GM19025 (cell line): ENCODE results near the gene DOCK11.
"Not testable (repeated sequence)": the region's sequence is repeated elsewhere in the genome, so short reads cannot be mapped to it uniquely, and the experiment has no call there.

Source experiments
- ATAC-seq: cut with Tn5 transposase; IDR thresholded peaks from one replicate; pipeline ENCODE4 v1.9.1; 2021; ENCODE audit warnings: mild to moderate bottlenecking, low read depth, moderate library complexity; ENCODE audit not compliant: unreplicated experiment

Gene DOCK11

GRCh38 chrX:118564498-118564897, 68.9 kb downstream of the DOCK11 start:
- no peak for ATAC-seq

DNA sequence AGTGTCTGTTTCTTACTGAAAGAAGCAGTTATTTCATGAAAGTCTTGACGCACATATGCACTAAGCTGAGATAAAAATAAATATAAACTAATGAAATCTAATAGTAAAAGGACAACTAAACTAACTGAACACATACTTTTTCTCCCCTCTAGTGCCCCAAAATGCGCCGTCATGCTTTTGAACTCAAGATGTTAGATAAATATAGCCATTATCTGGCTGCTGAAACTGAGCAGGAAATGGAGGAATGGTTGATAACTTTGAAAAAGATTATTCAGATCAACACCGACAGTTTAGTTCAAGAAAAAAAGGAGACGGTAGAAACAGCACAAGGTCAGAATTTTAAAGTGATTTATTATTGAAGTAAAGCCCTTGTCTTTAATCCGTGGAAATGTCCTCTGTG, 70.2 kb downstream of the DOCK11 start:
- no peak for ATAC-seq

DNA sequence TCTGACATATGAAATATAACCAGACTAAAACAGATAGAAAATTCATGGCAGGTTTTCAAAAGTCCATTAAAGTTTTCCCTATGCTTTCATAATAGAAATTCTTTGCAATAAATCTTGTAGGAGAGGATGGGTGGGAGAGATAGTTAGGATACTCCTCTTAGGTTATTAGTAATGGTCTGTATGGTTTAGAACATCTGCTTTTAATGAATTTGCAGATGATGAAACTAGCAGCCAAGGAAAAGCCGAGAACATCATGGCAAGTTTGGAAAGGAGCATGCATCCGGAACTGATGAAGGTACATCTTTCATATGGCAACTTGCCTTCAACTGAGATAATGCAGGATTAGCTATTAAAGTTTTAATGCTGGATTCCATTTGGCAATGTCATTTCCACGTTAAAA, 70.7 kb downstream of the DOCK11 start:
- no peak for ATAC-seq

GRCh38 chrX:118569676-118570075, 74.1 kb downstream of the DOCK11 start:
- ATAC-seq: no peak

DNA sequence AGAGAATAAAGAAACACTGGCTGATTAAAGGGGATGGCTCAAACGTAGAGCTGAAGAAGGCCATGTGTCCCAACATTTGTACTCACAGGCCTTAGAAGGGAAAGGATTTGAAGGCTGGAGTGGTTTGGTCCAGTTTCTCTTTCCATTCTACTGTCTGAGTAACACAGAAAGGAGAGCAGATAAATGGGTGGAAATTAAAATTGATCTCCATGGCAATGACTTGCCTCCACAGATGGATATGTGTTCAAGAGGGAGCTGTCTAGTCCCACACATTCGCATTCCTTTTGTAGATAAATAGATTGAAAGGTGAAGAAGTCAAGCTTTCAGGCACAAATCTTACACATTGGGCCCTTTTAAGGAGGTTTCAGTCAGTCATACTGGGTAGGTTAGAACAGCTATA, 74.6 kb downstream of the DOCK11 start:
- no peak for ATAC-seq

- ATAC-seq: no peak
These were observed 76.2 kb downstream of the DOCK11 start for GRCh38 chrX:118571836-118572235.

GRCh38 chrX:118574666-118575065, 79.1 kb downstream of the DOCK11 start:
- ATAC-seq: no peak

DNA sequence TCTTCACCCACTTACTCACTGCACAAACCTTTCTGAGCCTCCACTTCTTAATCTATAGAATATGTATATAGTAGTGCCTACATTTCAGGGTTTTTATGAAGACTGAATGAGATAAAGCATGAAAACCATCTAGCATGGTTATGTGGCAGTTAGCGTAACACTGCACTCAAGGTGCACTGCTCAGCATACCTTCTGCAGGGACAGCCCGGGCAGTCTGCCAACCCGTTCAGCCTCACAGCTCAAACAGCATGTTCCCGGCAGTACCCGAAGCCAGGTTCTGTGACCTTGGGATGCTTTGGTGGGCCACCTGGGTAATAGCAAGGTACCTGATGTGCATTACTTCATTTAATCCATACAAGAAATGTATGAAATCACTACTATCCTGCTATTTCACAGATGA, 81.4 kb downstream of the DOCK11 start:
- no peak for ATAC-seq

DNA sequence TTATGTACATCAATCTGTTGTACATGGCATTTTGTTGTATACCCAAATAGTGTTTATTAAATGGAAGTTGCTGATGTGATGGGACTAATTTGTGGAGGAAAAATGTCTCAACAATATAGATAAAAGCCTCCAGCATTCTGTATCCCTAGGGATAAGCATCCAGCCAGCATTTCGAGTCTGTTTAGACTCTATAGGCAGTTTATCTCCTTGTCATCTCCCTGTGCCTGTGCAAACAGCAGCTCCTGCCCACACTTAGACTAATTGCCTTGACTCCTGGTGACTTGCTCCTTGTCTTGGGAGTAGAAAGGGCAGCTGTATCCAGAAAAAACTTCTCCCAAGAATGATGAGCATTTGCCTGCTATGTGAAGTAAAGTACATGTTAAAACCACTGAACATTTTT, 83.8 kb downstream of the DOCK11 start:
- no peak for ATAC-seq

DNA sequence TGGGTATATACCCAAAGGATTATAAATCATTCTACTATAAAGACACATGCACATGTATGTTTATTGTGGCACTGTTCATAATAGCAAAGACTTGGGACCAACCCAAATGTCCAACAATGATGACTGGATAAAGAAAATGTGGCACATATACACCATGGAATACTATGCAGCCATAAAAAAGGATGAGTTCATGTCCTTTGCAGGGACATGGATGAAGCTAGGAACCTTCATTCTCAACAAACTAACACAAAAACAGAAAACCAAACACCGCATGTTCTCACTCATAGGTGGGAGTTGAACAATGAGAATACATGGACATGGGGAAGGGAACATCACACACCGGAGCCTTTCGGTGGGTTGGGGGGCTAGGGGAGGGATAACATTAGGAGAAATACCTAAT, 87.3 kb downstream of the DOCK11 start:
- ATAC-seq: not testable (repeated sequence)

GRCh38 chrX:118583781-118584180, 88.2 kb downstream of the DOCK11 start:
- ATAC-seq: no peak

DNA sequence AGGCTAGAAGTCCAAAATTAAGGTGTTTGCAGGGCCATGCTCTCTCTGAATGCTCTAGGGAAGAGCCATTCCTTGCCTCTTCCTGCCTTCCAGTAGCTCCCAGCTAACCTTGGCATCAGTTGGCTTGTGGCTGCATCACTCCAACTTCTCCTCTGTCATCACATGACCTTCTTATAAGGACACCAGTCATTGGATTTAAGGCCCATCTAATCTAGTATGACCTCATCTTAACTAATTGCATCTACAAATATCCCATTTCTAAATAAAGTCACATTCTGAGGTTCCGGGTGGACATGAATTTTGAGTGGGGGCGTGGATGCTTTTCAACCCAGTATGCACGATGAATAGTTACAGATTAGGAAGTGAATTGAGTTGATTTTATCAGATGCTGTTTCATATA, 89.7 kb downstream of the DOCK11 start:
- no peak for ATAC-seq

DNA sequence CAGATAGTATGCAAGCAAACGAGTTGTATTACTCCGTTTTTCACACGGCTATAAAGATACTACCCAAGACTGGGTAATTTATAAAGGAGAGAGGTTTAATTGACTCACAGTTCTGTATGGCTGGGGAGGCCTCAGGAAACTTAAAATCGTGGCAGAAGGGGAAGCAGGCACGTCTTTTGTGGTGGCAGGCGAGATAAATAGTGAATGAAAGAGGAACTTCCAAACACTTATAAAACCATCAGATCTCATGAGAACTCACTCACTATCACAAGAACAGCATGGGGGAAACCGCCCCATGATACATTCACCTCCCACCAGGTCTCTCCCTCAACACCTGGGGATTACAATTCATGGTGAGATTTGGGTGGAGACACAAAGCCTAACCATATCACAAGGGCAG, 90.6 kb downstream of the DOCK11 start:
- ATAC-seq: not testable (repeated sequence)

DNA sequence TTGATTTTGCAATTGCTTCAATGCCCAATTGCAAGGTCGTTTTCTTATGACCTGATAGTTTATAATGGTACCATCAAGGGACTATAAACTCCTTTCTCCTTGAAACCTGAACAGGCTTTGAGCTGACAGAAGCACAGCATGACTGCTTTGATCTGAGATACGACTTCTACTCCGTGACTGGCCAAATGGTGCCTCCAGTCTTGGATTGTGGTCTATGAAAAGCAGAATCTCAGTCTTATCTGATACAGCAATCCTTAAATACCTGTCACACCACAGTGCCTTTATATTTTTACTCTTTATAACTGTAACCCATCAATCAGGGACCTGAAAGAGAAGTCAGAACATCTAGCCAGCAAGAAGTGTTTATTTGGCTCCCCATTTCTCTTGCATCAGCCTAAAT, 93.1 kb downstream of the DOCK11 start:
- ATAC-seq: no peak

DNA sequence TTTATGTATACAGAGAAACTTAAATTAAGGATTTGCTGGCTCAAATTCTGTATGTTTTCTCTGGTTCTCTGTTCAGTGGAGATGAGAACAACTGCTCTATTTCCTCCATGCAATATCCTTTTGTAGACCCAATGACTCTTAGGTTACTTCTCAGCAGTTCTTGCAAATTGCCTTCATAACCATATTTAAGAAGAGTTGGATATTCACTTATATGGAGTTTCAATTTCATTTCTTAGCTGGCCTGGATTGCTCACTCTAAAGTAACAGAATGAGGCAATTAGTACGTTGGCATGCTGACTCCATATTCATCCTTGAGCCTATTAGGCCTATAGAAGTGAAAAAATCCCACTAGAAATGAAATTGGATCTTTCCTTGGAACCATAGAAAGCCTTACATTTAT, 93.6 kb downstream of the DOCK11 start:
- no peak for ATAC-seq

- ATAC-seq: no peak
These were observed 97.8 kb downstream of the DOCK11 start for GRCh38 chrX:118593407-118593806.

DNA sequence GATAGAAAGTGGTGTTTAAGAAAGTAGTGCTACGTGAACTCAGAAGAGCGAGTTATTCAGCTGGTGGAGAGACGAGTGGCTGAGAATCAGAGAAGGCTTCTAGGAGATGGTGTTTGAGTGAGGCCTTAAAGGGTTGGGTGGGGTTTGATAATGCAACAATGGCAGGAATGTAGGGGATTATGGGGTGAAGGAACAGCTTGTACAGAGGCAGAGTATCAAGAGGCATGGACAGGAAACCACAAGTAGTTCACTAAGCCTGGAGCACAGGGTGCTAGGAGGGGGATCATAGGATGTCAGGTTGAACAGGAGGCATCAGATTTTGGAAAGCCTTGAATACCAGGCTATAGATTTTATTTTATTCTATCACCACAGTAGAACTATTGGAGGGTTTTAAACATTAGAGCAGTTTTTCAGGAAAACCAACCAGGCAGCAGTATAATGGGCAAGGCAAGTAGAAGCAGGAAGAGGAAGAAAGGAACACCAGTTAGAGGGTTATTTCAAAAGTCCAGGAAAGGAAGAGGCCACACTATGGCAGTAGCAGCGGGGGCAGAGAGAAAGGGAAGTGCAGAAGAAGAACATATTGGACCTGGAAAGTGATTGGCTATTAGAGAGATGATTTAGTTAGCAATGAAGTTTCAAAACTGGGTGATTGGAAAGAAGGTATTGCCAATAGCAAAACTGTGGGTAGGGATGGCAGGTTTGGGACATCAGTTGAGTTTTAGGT, 99.2 kb downstream of the DOCK11 start:
- ATAC-seq: no peak

DNA sequence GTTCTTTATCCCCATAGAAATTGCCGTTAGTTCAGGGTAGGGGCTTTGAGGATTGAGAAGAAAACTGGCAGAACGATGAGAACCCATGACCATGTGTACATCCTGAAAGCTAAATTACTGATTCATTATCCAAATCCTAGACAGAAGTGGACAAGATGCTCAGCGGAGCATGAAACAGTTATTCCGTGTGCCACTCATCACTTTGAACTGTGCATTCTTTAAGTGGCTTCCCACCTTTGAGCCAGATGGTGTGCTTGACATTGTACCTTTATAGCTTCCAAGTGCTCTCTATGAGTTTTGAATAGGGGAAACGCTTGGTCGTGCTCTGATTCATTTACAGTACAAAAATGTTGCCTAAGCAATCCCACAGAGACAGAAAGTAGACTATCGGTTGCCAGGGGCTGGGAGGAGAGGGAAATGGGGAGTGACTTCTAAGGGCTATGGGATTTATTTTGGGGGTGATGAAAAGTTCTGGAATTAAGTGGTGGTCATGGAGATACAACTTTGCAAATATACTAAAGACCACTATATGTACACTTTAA, 100.0 kb downstream of the DOCK11 start:
- no peak for ATAC-seq

DNA sequence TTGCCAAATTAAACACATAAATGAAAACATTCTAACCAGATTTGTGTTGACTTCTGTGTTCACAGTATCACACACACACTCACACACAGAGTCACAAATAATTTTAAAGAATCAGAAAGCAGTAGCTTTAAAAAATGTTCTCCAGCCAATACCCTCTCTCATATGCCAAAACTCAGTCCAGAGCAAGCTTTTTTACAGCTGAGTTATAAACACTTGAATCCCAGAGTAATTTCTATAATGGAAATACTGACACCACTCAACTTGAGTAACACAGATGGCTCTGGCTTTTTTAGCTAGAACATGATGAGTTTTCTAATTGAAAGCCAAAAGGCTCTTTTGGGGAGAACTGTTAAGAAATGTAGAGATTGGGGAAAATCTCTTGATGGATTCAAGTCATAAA, 100.8 kb downstream of the DOCK11 start:
- ATAC-seq: no peak

GRCh38 chrX:118603981-118604380, 108.4 kb downstream of the DOCK11 start:
- no peak for ATAC-seq

- no peak for ATAC-seq
These were observed 116.7 kb downstream of the DOCK11 start for GRCh38 chrX:118612290-118612689.

- ATAC-seq: no peak
These were observed 118.5 kb downstream of the DOCK11 start for GRCh38 chrX:118614150-118614549.

DNA sequence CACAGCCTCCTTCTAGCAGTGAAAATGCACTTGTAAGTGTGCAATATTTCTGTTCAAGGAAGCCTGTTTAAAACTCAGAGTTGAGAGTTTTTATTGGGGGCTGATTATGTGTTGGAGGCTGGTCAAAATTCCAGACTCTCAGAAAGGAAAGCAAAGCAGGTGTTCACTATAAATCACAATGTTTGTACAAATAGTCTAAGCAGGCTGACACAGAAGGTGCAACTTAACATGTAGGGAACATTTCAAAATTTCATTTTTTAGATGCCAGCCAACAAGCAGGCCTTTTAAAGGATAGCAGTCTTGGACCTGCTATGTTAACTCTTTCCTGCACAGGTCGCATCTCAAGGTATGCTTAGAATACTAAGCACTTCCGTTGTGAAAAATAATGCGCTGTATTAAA, 119.5 kb downstream of the DOCK11 start:
- ATAC-seq: no peak
